ENCODE measurements around the gene FOXP1. TPM values are rescaled to one million over a fixed set of nuclear protein-coding genes. Genes with fewer than 3 reads are reported as not detected.
A peak's percentile ranks its signal among the peaks of the same experiment; 100 is the strongest.

The FOXP1 gene
- total RNA-seq, 1 experiment from 2014 or later = 75.3 TPM

DNA sequence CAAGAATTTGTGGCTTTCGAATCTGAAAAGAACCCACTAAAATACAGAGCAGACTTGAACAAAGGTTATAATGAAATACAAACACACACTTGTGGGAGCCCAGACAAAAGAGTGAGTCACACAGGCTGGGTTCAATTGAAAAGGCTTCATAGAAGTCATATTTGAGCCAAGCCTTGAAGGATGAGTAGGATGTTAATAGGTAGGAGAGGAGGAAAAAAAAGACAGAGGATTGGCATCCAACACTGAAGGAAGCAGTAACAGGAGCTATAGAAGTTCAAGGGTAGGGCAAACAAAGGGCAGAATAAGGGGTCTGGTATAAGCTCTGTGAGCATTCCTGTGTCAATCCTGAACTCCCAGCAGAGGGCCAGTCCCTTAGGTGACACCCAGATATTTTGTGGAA is 325.4 kb downstream of the FOXP1 start:
- Mint-ChIP-seq H3K36me3 (ENCODE audit: insufficient read depth in 1 of 3, low read depth in 3 of 3) (peaks cover 0 to 4% (median 0%) of the 10 kb centered on the region in 3 experiments; a peak in 1 of 7 replicates), H3K4me3 (no peak overlapping the region), H3K9me3 (no peaks in the 10 kb centered on the region), H3K27ac (peak overlapping the region; percentile 65 to 81 (median 66)), H3K4me1 (peaks cover 39 to 40% of the 10 kb centered on the region in 2 experiments), H3K27me3 (ENCODE audit: low read depth) (no peaks in the 10 kb centered on the region)
- H4K5ac ChIP-seq (ENCODE audit: insufficient read length, low read depth, low read length) = no peak overlapping the region
- H2AFZ ChIP-seq (ENCODE audit: low read length) = no peak overlapping the region
- H3K23me2 ChIP-seq (ENCODE audit: insufficient read length, low read depth, low read length, poor library complexity, severe bottlenecking) = no peaks in the 10 kb centered on the region
- no peak overlapping the region for H3K18ac ChIP-seq (ENCODE audit: insufficient read length, low read depth, low read length)
- H3K27me3 ChIP-seq (ENCODE audit: insufficient read depth, low read length) = no peaks in the 10 kb centered on the region
- no peak overlapping the region for H3K14ac ChIP-seq (ENCODE audit: insufficient read depth, low read length)
- H2AK5ac ChIP-seq (ENCODE audit: insufficient read length, low read length) = no peak overlapping the region
- H3K27ac ChIP-seq (ENCODE audit: insufficient read length, low read depth, low read length) = peak overlapping the region; percentile 11
- H3K56ac ChIP-seq (ENCODE audit: insufficient read length, low read depth, low read length) = no peak overlapping the region
- no CpG with 5 or more reads among the region's 1 CpG for WGBS (ENCODE audit: extremely low coverage, insufficient read length, low lambda C conversion rate)
- no peak overlapping the region for H3K23ac ChIP-seq (ENCODE audit: insufficient read length, low read depth, low read length)
- TF ChIP-seq, protein P1, sequence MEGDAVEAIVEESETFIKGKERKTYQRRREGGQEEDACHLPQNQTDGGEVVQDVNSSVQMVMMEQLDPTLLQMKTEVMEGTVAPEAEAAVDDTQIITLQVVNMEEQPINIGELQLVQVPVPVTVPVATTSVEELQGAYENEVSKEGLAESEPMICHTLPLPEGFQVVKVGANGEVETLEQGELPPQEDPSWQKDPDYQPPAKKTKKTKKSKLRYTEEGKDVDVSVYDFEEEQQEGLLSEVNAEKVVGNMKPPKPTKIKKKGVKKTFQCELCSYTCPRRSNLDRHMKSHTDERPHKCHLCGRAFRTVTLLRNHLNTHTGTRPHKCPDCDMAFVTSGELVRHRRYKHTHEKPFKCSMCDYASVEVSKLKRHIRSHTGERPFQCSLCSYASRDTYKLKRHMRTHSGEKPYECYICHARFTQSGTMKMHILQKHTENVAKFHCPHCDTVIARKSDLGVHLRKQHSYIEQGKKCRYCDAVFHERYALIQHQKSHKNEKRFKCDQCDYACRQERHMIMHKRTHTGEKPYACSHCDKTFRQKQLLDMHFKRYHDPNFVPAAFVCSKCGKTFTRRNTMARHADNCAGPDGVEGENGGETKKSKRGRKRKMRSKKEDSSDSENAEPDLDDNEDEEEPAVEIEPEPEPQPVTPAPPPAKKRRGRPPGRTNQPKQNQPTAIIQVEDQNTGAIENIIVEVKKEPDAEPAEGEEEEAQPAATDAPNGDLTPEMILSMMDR (conservative IDR thresholded peaks at IDR 0.05) = no peak
- H2BK15ac ChIP-seq (ENCODE audit: low read depth, low read length) = no peak overlapping the region
- no peak overlapping the region for H2BK12ac ChIP-seq (ENCODE audit: insufficient read length, low read depth, low read length)
- no peak overlapping the region for H2BK120ac ChIP-seq (ENCODE audit: low read depth, low read length, poor library complexity, severe bottlenecking)
- no peak overlapping the region for H2BK20ac ChIP-seq (ENCODE audit: low read depth, low read length, poor library complexity, severe bottlenecking)
- DNase-seq = no peak
- H3K79me1 ChIP-seq (ENCODE audit: insufficient read depth, low read depth, low read length, poor library complexity, severe bottlenecking) = no peaks in the 10 kb centered on the region
- no peak overlapping the region for H3K4me2 ChIP-seq (ENCODE audit: insufficient read depth, insufficient read length, low read length)
- no peak overlapping the region for H4K91ac ChIP-seq (ENCODE audit: insufficient read length, low read depth, low read length)
- H3K4ac ChIP-seq (ENCODE audit: low read depth, low read length) = no peak overlapping the region
- H2BK5ac ChIP-seq (ENCODE audit: insufficient read length, low read length) = no peak overlapping the region
- no peak overlapping the region for H3T11ph ChIP-seq (ENCODE audit: low read length)
- peaks cover 4% of the 10 kb centered on the region; the same call in 1 of the 2 replicates for H3K4me1 ChIP-seq (ENCODE audit: insufficient read depth, low read length)
- H4K20me1 ChIP-seq (ENCODE audit: control insufficient read depth, insufficient read depth, insufficient read length) = no peaks in the 10 kb centered on the region
- H3K9ac ChIP-seq (ENCODE audit: extremely low read depth, insufficient read length, low read length) = no peak overlapping the region
- no peaks in the 10 kb centered on the region; the same call in 1 of the 2 replicates for H3K79me2 ChIP-seq (ENCODE audit: insufficient read depth, low read length)
- no peaks in the 10 kb centered on the region for H3K9me3 ChIP-seq (ENCODE audit: control insufficient read depth, low read depth, low read length)
- H4K8ac ChIP-seq (replicated peaks; ENCODE audit: insufficient read length, low read depth, low read length) = no peak overlapping the region

Data from H9 (cell line).